ENCODE measurements around the gene BGLAP.
A peak's percentile ranks its signal among the peaks of the same experiment; 100 is the strongest.
"Not testable (repeated sequence)": the region's sequence is repeated elsewhere in the genome, so short reads cannot be mapped to it uniquely, and the experiment has no call there.

Gene BGLAP

GRCh38 chr1:156241926-156242325, at the start of gene BGLAP:
Gene BGLAP, plus strand, starts transcription at chr1:156242184. Its CDS starts 48 bp downstream, at chr1:156242232.
- no peak for DNase-seq

- no peak for DNase-seq
These were observed 48.8 kb upstream of the BGLAP start for GRCh38 chr1:156193208-156193487.

- peak; percentile 99 for DNase-seq
These were observed 48.3 kb upstream of the BGLAP start, which contains the start of gene SLC25A44 for GRCh38 chr1:156193488-156194299. Gene SLC25A44, plus strand, starts transcription at chr1:156194104. Its CDS starts 5,744 bp downstream, at chr1:156199848.

GRCh38 chr1:156194300-156194652, 47.7 kb upstream of the BGLAP start:
- DNase-seq = no peak

GRCh38 chr1:156195853-156196252, 46.1 kb upstream of the BGLAP start:
- no peak for DNase-seq

- no peak for DNase-seq
These were observed 45.5 kb upstream of the BGLAP start for GRCh38 chr1:156196445-156196844.

- no peak for DNase-seq
These were observed 43.1 kb upstream of the BGLAP start for GRCh38 chr1:156198831-156199349.

- DNase-seq = no peak
These were observed 41.9 kb upstream of the BGLAP start for GRCh38 chr1:156200044-156200443.

GRCh38 chr1:156203331-156203730, 38.7 kb upstream of the BGLAP start:
- no peak for DNase-seq

- DNase-seq = no peak
These were observed 37.3 kb upstream of the BGLAP start for GRCh38 chr1:156204686-156205085.

GRCh38 chr1:156211243-156211642, 30.7 kb upstream of the BGLAP start:
- no peak for DNase-seq

GRCh38 chr1:156212130-156212529, 29.9 kb upstream of the BGLAP start:
- DNase-seq = no peak

- DNase-seq = peak; percentile 96
These were observed 28.9 kb upstream of the BGLAP start, which contains the start of gene PMF1 for GRCh38 chr1:156212833-156213643. Gene PMF1, plus strand, starts transcription at chr1:156213007. Its CDS starts 9 bp downstream, at chr1:156213016.

- DNase-seq = no peak
These were observed 28.4 kb upstream of the BGLAP start for GRCh38 chr1:156213644-156213966.

GRCh38 chr1:156214024-156214748, 27.8 kb upstream of the BGLAP start:
- DNase-seq = no peak

- DNase-seq = not testable (repeated sequence)
These were observed 25.5 kb upstream of the BGLAP start for GRCh38 chr1:156216361-156217086.

GRCh38 chr1:156217871-156218270, 24.1 kb upstream of the BGLAP start:
- DNase-seq = peak; percentile 74

- no peak for DNase-seq
These were observed 21.8 kb upstream of the BGLAP start for GRCh38 chr1:156220226-156220625.

GRCh38 chr1:156221986-156222692, 19.8 kb upstream of the BGLAP start:
- DNase-seq = no peak

- no peak for DNase-seq
These were observed 16.3 kb upstream of the BGLAP start for GRCh38 chr1:156225677-156226014.

GRCh38 chr1:156226116-156226538, 15.9 kb upstream of the BGLAP start:
- no peak for DNase-seq

GRCh38 chr1:156226782-156227181, 15.2 kb upstream of the BGLAP start:
- no peak for DNase-seq

Measured in CD4-positive, alpha-beta T cell treated with Interleukin-10 for 1 hour (primary cell).